ENCODE measurements around the gene FOLR1.

FOLR1 gene

DNA sequence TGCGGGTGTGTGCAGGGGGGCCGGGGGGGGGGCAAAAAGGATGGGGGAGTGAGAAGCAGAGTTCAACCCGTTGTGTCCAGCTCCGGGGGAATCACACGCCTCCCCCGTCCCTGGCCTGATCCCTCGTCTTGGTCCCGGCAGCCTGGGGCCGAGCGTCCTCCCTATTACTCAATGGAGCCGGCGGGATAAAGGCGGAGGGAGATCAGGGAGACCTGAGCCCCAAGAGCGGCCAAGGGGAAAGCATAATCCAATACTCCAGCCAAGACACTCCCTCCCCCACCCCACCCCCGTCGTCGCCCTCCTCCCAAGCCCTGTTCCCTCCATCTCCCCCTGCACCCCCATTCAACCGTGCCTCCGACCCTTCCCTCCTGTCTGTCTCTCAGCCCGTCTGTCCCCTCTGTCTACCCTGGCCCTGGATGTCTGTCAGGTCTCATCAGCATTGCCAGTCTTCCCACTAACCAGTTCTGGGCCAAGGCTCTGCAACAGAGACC, 49.4 kb downstream of the FOLR1 start:
- no peak for TF ChIP-seq POLR2AphosphoS5 (IDR thresholded peaks at IDR 0.05; ENCODE audit: low read depth, low read length)
- TF ChIP-seq POLR2A (IDR thresholded peaks at IDR 0.05; ENCODE audit: low read depth, low read length) = no peak
- no peak for FAIRE-seq
- no peak for DNase-seq (ENCODE audit: insufficient read length)

DNA sequence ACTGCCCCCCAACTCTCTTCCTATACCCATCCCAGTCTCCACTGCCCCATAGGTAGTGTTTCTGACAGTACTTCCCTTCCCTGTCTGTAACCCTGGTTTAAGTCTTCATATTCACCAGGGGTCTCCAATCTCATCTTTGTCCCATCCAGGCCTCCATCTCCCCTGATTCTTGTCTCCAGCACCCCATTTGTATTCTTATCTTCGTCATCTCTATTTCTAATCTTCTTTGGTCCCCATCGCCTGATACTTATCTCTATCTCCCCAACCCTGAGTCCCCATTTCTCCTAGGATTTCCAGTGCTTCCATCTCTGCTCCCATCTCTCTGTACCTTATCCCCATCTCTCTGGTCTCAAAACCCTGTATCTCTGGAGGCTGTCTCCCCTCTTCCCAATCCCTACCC, 50.2 kb downstream of the FOLR1 start:
- TF ChIP-seq POLR2AphosphoS5 (IDR thresholded peaks at IDR 0.05; ENCODE audit: low read depth, low read length) (no peak), TAF1 (IDR thresholded peaks at IDR 0.05; ENCODE audit: borderline replicate concordance, low read depth, low read length) (no peak), POLR2A (IDR thresholded peaks at IDR 0.05; ENCODE audit: low read depth, low read length) (no peak)
- FAIRE-seq (no peak), DNase-seq (ENCODE audit: insufficient read length) (no peak)

DNA sequence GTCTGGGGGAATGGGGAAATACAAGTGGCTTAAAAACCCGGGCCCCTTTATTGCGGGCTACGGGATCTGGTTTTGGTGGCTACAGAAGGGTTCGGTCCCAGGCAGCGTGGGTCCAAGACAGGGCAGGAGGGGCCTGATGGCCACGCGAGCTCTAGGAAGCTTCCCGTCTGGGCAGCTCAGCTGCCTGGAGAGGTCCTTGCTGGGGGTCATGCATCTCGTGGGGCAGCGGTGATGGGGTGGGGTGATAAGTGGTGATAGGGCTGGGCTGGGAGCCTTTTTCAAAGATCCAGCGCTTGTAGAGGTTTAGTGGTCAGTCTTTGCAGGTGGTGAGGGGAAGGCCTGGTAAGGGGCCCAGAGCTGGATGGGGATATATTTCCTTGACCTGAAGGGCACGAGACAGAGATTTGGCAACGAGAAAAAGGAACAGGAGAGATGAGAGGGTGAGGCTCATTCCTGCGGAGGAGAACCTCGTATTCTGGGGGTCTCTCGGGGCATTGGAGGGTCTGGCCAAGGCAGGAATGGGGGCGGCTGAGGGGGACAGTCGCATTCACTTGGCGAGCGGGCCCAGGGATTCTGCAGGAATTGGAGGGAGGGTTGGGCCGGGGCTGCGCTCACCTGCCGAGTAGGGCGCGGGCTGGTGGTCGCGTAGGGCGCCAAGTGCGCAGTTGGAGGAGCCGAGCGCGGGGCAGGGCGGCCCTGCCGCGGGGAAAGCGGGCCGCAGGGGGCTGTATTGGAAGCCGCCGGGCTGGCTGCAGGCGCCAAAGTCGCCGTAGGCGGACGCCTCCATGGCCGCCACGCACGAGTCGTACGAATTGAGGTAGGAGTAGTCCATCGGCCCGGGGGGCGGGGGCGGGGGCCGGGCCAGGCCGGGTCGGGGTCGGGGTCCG, 51.5 kb downstream of the FOLR1 start:
- no peak for DNase-seq (ENCODE audit: insufficient read length)
- TF ChIP-seq POLR2AphosphoS5 (IDR thresholded peaks at IDR 0.05; ENCODE audit: low read depth, low read length) = no peak
- TF ChIP-seq POLR2A (IDR thresholded peaks at IDR 0.05; ENCODE audit: low read depth, low read length) = no peak
- no peak for TF ChIP-seq TAF1 (IDR thresholded peaks at IDR 0.05; ENCODE audit: borderline replicate concordance, low read depth, low read length)
- no peak for FAIRE-seq

DNA sequence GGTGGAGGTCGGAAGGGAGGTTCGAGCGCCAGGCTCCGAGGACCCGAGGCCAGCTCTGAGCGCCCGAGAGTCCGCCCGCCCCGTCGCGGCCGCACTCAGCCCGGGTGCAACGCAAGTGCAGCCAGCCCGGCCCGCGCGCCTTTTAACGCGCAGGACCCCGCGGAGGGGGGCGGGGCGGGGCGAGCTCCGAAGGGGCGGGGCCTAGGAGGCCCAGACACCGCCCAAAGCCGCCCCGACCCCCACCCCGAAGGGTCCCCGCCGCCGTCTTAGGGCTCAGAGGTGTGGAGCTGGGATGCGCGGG, 52.1 kb downstream of the FOLR1 start, which contains the start of gene PHOX2A:
PHOX2A (minus strand) TSS at position 117 of the 301 bp plus-strand sequence. CDS start 172 bp downstream, outside the sequence.
- no peak for TF ChIP-seq TAF1 (IDR thresholded peaks at IDR 0.05; ENCODE audit: borderline replicate concordance, low read depth, low read length)
- no peak for TF ChIP-seq POLR2A (IDR thresholded peaks at IDR 0.05; ENCODE audit: low read depth, low read length)
- no peak for TF ChIP-seq POLR2AphosphoS5 (IDR thresholded peaks at IDR 0.05; ENCODE audit: low read depth, low read length)
- no peak for DNase-seq (ENCODE audit: insufficient read length)
- FAIRE-seq = no peak

DNA sequence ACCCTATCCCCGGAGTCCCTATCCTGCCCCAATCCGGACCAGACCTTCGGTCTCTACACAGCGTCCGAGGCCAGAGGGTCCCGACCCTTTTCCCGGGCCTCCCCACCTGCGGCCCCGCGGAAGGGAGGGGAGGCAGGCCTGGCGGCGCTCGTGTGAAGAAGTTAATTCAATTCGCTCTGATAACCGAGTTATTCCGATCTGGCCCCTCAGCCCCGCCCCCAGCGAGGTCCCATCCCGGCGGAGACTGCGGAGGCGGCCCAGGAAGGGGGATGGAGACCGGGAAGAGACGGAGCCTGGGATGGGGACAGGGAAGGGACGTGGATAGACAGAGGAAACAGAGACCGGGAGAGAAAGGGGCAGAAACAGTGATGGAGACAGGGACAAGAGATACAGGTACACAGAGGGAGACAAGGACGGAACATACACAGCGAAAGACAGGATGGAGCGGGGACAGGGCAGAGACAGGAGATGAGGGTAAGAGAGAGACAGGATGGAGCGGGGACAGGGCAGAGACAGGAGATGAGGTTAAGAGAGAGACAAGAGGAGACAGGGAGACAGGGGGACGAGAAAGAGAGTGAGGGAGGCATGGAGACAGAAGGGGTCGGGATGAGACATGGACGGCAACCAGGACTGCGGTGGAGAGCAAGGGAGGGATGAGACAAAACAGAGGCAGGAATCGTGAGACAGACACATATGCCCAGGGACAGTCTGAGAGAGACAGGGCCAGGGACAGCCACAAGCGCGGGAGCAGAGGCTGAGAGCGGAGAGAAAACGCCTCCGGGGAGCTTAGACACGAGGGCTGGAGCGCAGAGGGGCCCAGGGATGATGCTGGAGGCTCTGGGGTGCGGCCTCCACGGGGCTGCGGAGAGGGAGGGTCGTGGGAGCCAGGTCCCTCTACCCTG, 52.7 kb downstream of the FOLR1 start:
- TF ChIP-seq POLR2AphosphoS5 (IDR thresholded peaks at IDR 0.05; ENCODE audit: low read depth, low read length) (no peak), TAF1 (IDR thresholded peaks at IDR 0.05; ENCODE audit: borderline replicate concordance, low read depth, low read length) (no peak), POLR2A (IDR thresholded peaks at IDR 0.05; ENCODE audit: low read depth, low read length) (no peak)
- DNase-seq (ENCODE audit: insufficient read length) (no peak), FAIRE-seq (no peak)

DNA sequence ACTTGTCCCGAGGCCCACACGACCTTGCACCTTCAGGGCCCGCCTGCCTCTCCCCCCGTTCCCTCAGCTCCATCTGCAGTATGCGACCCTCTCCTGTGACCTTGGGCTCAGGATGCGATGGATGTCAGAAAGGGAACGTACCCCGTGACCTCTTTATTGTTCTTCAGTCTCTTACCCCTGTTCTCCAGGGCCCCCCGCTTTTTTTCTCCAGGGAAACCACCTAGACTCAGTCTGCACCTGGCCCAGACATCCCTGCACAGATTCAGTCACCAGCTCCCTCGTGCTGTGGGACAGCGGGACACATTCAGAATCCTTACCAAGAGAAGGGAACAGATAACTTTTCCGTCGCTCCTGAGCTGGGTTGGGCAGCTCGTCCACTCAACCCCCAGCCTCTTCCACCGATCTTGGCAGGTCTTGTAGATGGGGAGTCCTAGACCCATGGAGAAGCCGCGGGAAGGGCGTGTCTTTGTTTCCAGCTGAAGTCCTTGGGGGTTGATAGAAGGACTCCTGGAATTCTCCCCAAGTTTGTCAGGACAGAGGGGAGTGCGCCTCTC, 53.4 kb downstream of the FOLR1 start:
- TF ChIP-seq POLR2A (IDR thresholded peaks at IDR 0.05; ENCODE audit: low read depth, low read length) (no peak), TAF1 (IDR thresholded peaks at IDR 0.05; ENCODE audit: borderline replicate concordance, low read depth, low read length) (no peak), POLR2AphosphoS5 (IDR thresholded peaks at IDR 0.05; ENCODE audit: low read depth, low read length) (no peak)
- FAIRE-seq = no peak

More for the DNA sequence above, 53.4 kb downstream of the FOLR1 start:
- no peak for DNase-seq (ENCODE audit: insufficient read length)
